Measurements from ENCODE around the gene OBP2B.
"Not testable (repeated sequence)": the region's sequence is repeated elsewhere in the genome, so short reads cannot be mapped to it uniquely, and the experiment has no call there.

Gene OBP2B

DNA sequence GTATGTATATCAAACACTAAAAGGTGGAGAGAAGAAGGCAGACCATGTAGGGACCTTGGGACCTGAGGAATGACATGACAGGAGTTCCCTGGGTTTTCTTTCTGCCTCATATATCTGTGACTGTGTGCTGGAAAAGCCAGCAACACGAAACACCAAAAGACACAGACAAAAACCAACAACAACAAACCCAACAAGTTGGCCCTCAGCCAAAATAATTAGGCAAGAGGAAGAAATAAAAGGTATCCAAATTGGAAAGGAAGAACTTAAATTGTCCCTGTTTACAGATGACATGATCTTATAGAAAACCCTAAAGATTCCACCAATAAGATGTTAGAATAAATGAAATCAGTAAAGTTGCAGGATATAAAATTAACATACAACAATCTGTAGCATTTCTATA is 44.2 kb upstream of the OBP2B start:
- Histone ChIP-seq H3K36me3 (ENCODE audit: low read length) (no peaks in the 10 kb centered on the region), H3K27ac (ENCODE audit: low read depth, low read length) (no peak overlapping the region), H3K9me3 (ENCODE audit: insufficient read depth, low read length) (no peaks in the 10 kb centered on the region), H4K20me1 (ENCODE audit: low read depth, low read length) (no peaks in the 10 kb centered on the region), H3K4me3 (ENCODE audit: insufficient read depth, low read length, poor library complexity, severe bottlenecking) (no peak overlapping the region), H3K9me2 (replicated peaks; ENCODE audit: insufficient read depth, low read length) (no peaks in the 10 kb centered on the region), H3K9ac (ENCODE audit: low read length) (no peak overlapping the region), H2AFZ (ENCODE audit: low read depth, low read length, severe bottlenecking) (no peak overlapping the region), H3K79me2 (ENCODE audit: insufficient read depth, low read length) (no peaks in the 10 kb centered on the region), H3F3A (ENCODE audit: insufficient read depth) (no peaks in the 10 kb centered on the region), H3K27me3 (ENCODE audit: low read length) (no peaks in the 10 kb centered on the region), H3K4me2 (ENCODE audit: low read depth, low read length, poor library complexity, severe bottlenecking) (no peak overlapping the region)
- no peak for TF ChIP-seq EZH2phosphoT487 (conservative IDR thresholded peaks at IDR 0.05; ENCODE audit: low read length)
- TF ChIP-seq, protein P1, sequence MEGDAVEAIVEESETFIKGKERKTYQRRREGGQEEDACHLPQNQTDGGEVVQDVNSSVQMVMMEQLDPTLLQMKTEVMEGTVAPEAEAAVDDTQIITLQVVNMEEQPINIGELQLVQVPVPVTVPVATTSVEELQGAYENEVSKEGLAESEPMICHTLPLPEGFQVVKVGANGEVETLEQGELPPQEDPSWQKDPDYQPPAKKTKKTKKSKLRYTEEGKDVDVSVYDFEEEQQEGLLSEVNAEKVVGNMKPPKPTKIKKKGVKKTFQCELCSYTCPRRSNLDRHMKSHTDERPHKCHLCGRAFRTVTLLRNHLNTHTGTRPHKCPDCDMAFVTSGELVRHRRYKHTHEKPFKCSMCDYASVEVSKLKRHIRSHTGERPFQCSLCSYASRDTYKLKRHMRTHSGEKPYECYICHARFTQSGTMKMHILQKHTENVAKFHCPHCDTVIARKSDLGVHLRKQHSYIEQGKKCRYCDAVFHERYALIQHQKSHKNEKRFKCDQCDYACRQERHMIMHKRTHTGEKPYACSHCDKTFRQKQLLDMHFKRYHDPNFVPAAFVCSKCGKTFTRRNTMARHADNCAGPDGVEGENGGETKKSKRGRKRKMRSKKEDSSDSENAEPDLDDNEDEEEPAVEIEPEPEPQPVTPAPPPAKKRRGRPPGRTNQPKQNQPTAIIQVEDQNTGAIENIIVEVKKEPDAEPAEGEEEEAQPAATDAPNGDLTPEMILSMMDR (IDR thresholded peaks at IDR 0.05; ENCODE audit: insufficient read depth, low read length, poor library complexity, severe bottlenecking) = no peak

DNA sequence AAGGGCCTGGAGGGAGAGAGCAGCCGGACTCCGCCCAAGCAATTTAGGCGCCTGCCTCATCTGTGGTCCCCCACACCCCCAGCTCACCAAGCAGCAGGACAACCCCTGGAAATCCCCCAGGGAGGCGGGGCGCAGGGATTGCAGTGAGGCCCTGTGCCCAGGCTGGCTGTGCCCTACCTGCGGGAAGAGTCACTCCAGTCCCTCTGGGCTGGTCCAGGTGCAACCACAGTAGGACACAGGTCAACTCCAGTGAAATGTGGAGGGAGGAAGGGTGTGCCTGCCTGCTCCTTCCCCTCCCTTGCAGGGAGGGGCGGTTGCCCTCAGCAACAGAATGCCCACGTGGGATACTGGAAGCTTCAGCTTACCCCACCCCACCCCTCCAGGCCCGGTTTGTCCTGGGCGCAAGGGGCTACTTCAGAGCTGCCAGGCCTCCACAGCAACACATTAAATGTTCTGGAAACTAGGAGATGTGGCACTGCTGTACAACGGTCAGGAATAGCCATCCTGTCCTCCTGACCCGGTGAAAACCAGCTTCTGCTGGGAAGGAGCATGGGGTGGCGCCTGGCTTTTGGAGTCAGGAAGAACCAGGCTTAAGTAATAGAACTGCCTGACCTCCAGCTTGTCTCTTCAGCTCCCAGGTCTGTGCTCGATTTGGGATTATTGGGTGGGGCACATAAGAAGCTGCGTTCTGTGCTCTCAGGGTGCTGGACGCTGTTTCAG is 43.4 kb upstream of the OBP2B start:
- Histone ChIP-seq H3K9me3 (ENCODE audit: insufficient read depth, low read length) (no peaks in the 10 kb centered on the region), H3K36me3 (ENCODE audit: low read length) (no peaks in the 10 kb centered on the region), H3K4me2 (ENCODE audit: low read depth, low read length, poor library complexity, severe bottlenecking) (no peak overlapping the region), H4K20me1 (ENCODE audit: low read depth, low read length) (no peaks in the 10 kb centered on the region), H3K79me2 (ENCODE audit: insufficient read depth, low read length) (no peaks in the 10 kb centered on the region), H2AFZ (ENCODE audit: low read depth, low read length, severe bottlenecking) (no peak overlapping the region), H3K9ac (ENCODE audit: low read length) (no peak overlapping the region), H3K9me2 (replicated peaks; ENCODE audit: insufficient read depth, low read length) (no peaks in the 10 kb centered on the region), H3K27me3 (ENCODE audit: low read length) (no peaks in the 10 kb centered on the region), H3K4me3 (ENCODE audit: insufficient read depth, low read length, poor library complexity, severe bottlenecking) (no peak overlapping the region), H3K27ac (ENCODE audit: low read depth, low read length) (no peak overlapping the region), H3F3A (ENCODE audit: insufficient read depth) (no peaks in the 10 kb centered on the region)
- TF ChIP-seq, protein P1 (IDR thresholded peaks at IDR 0.05; ENCODE audit: insufficient read depth, low read length, poor library complexity, severe bottlenecking) = no peak
- no peak for TF ChIP-seq EZH2phosphoT487 (conservative IDR thresholded peaks at IDR 0.05; ENCODE audit: low read length)

DNA sequence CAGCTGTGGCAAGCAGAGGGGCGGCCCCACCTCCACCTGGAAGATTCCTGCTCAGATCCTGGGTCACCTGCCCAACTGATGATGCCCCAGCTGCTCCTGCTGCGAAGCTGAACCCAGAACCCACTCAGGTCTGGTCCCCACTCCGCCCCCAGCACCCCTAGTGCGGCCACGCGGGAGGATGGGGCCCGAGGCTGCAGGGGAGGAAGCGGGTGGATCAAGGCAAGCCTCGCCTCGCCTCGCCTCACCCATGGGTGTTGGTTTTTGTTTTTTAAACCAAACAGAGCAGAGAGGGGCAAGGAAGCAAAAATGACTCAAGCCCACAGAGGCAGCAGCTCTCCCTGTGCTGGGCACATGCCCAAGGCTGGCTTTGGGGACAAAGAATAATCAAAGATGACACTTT is 42.7 kb upstream of the OBP2B start:
- Histone ChIP-seq H3K9ac (ENCODE audit: low read length) (no peak overlapping the region), H3K9me3 (ENCODE audit: insufficient read depth, low read length) (no peaks in the 10 kb centered on the region), H3K27me3 (ENCODE audit: low read length) (no peaks in the 10 kb centered on the region), H2AFZ (ENCODE audit: low read depth, low read length, severe bottlenecking) (no peak overlapping the region), H4K20me1 (ENCODE audit: low read depth, low read length) (no peaks in the 10 kb centered on the region), H3K9me2 (replicated peaks; ENCODE audit: insufficient read depth, low read length) (no peaks in the 10 kb centered on the region), H3K4me2 (ENCODE audit: low read depth, low read length, poor library complexity, severe bottlenecking) (no peak overlapping the region), H3K4me3 (ENCODE audit: insufficient read depth, low read length, poor library complexity, severe bottlenecking) (no peak overlapping the region), H3K27ac (ENCODE audit: low read depth, low read length) (no peak overlapping the region), H3K79me2 (ENCODE audit: insufficient read depth, low read length) (no peaks in the 10 kb centered on the region), H3F3A (ENCODE audit: insufficient read depth) (no peaks in the 10 kb centered on the region), H3K36me3 (ENCODE audit: low read length) (no peaks in the 10 kb centered on the region)
- TF ChIP-seq EZH2phosphoT487 (conservative IDR thresholded peaks at IDR 0.05; ENCODE audit: low read length) = no peak
- TF ChIP-seq, protein P1 (IDR thresholded peaks at IDR 0.05; ENCODE audit: insufficient read depth, low read length, poor library complexity, severe bottlenecking) = no peak

DNA sequence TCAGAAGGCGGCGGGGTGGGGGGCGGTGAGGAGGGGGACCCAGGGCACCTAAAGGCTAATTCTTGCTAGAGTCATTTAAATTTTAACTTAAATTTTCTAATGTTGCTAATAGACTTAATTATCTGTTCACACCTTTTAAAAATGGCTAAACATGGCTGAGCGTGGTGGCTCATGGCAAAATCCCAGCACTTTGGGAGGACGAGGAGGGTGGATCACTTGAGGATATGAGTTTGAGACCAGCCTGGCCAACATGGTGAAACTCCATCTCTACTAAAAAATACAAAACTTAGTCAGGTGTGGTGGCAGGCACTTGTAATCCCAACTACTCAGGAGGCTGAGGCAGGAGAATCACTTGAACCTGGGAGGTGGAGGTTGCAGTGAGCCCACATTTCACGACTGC is 42.2 kb upstream of the OBP2B start:
- H3F3A ChIP-seq (ENCODE audit: insufficient read depth); H2AFZ ChIP-seq (ENCODE audit: low read depth, low read length, severe bottlenecking); H3K36me3 ChIP-seq (ENCODE audit: low read length); H4K20me1 ChIP-seq (ENCODE audit: low read depth, low read length); H3K27me3 ChIP-seq (ENCODE audit: low read length); H3K4me2 ChIP-seq (ENCODE audit: low read depth, low read length, poor library complexity, severe bottlenecking); H3K9me3 ChIP-seq (ENCODE audit: insufficient read depth, low read length); H3K4me3 ChIP-seq (ENCODE audit: insufficient read depth, low read length, poor library complexity, severe bottlenecking); H3K27ac ChIP-seq (ENCODE audit: low read depth, low read length); H3K9me2 ChIP-seq (replicated peaks; ENCODE audit: insufficient read depth, low read length); H3K9ac ChIP-seq (ENCODE audit: low read length); H3K79me2 ChIP-seq (ENCODE audit: insufficient read depth, low read length): not testable (repeated sequence)
